Right ventricle myocardium inferior (tissue), 1 donor: ENCODE data around the gene VNN1. TPM values are rescaled to one million over a fixed set of nuclear protein-coding genes. Genes with fewer than 3 reads are reported as not detected.
"Not testable (repeated sequence)": the region's sequence is repeated elsewhere in the genome, so short reads cannot be mapped to it uniquely, and the experiment has no call there.

Source experiments
- ATAC-seq: fragments of 200-7000 bp; cut with Tn5 transposase; one replicate; pipeline ENCODE4 v1.9.1; 2020; ENCODE audit warnings: mild to moderate bottlenecking, moderate library complexity
- DNase-seq: peaks from one replicate; pipeline ENCODE4 v3.0.0; 2021; ENCODE audit errors: missing footprints
- intact Hi-C: fragments of 100-400 bp; cut with DNase I; formaldehyde crosslinking; loops from one replicate; pipeline ENCODE4 v1.11.0; 2022
- total RNA-seq: library from RNA; stranded (reverse); fragmentation: NEBNext Ultra II Directional; extraction: Animal tissue kit (Norgen Biotek cat#: 25700); gene quantifications from one replicate; pipeline ENCODE4 v1.2.1, GENCODE V29; 2021
- donor health status: DM: no; HTN: yes; CAD: no; lungs with severe emphysema.

Gene VNN1
- total RNA-seq, 1 donor from 2014 or later = 2.2 TPM

- intact Hi-C loops = no loop called here
- DNase-seq (no peak), ATAC-seq (no peak)
These were observed 30.3 kb downstream of the VNN1 start for GRCh38 chr6:132683543-132683942.

DNA sequence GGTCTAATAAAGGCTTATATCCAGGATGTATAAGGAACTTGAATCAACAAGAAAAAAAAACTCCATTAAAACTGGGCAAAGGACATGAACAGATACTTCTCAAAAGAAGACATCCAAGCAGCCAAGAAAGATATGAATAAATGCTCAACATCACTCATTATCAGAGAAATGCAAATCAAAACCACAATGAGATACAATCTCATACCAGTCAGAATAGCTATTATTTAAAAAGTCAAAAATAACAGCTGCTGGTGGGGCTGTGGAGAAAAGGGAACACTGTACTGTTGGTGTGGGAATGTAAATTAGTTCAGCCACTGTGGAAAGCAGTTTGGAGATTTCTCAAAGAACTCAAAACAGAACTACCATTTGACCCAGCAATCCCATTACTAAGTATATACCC, 34.8 kb downstream of the VNN1 start:
- intact Hi-C loops, ATAC-seq, DNase-seq: not testable (repeated sequence)

- ATAC-seq (no peak), DNase-seq (no peak)
- intact Hi-C loops = no loop called here
These were observed 38.1 kb downstream of the VNN1 start for GRCh38 chr6:132675749-132676148.

- no peak for ATAC-seq
- intact Hi-C loops = no loop called here
- DNase-seq = no peak
These were observed 38.9 kb downstream of the VNN1 start for GRCh38 chr6:132675002-132675401.

- intact Hi-C loops = no loop called here
- no peak for ATAC-seq
- no peak for DNase-seq
These were observed 40.3 kb downstream of the VNN1 start for GRCh38 chr6:132673376-132674094.

DNA sequence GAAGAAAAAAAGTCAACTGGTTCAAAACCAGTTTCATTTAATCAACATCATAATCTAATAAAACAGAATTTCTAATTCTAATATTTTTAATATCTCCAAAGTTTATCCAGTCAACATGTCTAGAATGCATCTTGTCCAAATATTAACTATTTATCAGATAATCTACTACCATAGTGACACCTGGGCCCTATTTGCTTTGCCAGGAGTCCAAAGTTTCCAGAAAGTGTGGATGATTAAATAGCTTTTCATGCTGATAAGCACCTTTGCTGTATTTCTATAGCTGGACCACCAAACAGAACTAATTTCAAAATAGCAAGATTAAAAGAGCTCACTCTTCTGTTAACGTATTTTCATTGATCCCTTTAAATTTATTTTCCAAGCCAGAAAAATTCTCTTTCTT, 42.6 kb downstream of the VNN1 start:
- no peak for DNase-seq
- no peak for ATAC-seq
- intact Hi-C loops = no loop called here

DNA sequence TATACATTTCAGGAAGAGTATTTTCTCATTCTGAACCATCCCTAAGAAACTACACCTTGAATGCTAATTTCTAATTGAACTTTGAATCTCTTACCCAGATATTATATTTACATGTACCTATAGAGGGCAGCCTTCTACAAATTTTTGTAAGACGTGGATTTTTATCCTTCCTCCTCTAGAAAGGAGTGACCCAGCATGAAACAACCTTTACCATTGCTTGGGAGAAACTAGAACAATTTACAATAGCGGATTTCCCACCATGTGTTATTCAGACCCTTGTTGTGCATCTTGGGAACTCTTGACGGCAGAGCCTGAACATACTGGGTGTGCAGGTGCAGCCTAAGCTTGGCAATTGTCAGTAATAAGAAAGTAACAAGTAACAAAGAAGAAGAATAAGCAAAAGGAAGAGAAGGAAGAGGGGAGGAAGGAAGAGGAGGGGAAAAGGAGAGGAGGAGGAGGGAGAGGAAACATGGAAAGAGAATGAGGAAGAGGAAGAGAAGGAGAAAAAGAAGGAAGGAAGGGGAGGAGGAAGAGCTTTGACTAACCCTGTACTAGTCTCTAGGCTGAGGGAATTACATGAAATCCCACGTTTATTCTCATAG, 44.1 kb downstream of the VNN1 start:
- intact Hi-C loops = loop anchor here (5.0 kb wide), 1 partner anchor 93 kb away; no protein-coding TSS in a partner anchor
- no peak for DNase-seq
- peak; percentile 39 for ATAC-seq

GRCh38 chr6:132666118-132666517, 47.7 kb downstream of the VNN1 start:
- intact Hi-C loops = loop anchor here (5.0 kb wide), 1 partner anchor 96 kb away; no protein-coding TSS in a partner anchor
- DNase-seq = no peak
- ATAC-seq = no peak

- intact Hi-C loops = loop anchor here (5.0 kb wide), 1 partner anchor 98 kb away; no protein-coding TSS in a partner anchor
- no peak for ATAC-seq
- no peak for DNase-seq
These were observed 49.4 kb downstream of the VNN1 start for GRCh38 chr6:132664309-132665034.

GRCh38 chr6:132663661-132664060, 50.2 kb downstream of the VNN1 start:
- intact Hi-C loops = no loop called here
- no peak for ATAC-seq
- no peak for DNase-seq

- DNase-seq (no peak), ATAC-seq (no peak)
- intact Hi-C loops = no loop called here
These were observed 51.9 kb downstream of the VNN1 start for GRCh38 chr6:132661906-132662305.

- DNase-seq (no peak), ATAC-seq (no peak)
- intact Hi-C loops = no loop called here
These were observed 54.8 kb downstream of the VNN1 start, which contains the start of gene TAAR1 for GRCh38 chr6:132659082-132659481. TSS of gene TAAR1 (minus strand) at chr6:132659182. CDS start at chr6:132646003, 13,179 bp downstream.

DNA sequence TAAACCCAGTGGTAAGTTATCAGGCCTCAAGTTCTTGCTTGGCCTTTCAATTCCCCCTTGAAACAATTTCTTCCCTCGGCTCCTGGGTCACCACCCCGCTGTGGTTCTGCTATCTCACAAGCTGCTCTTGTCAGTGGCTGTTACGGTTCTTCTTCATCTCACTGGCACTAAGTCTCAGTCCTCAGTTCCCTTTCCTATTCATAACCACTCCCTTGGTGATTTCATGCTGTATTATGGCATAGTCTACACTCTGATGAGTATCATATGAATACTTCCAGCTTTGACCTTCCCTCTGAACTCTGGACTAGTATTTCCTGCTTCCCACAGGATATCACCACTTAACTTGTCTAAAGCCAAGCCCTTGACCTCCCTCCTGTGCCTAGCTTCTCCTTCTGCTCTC, 62.8 kb downstream of the VNN1 start:
- ATAC-seq (no peak), DNase-seq (no peak)
- intact Hi-C loops = no loop called here

DNA sequence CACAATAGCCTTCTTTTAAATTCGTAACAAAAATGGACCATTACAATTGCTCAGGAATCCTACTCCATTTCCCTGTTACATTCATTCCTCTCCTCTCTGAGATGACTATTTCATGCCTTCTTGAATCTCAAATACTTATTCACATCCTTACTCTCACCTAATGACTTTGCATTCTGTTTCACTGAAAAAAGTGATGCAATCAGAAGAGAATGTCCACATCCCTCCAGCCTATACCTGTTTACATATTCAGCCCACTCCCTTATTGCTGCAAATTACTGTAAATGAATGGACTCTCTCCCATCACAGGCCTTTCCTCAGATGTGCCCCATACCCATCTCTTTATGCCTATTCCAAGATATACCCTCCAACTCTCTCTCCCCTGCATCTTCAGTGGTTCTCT, 63.4 kb downstream of the VNN1 start:
- intact Hi-C loops = no loop called here
- ATAC-seq (no peak), DNase-seq (no peak)

DNA sequence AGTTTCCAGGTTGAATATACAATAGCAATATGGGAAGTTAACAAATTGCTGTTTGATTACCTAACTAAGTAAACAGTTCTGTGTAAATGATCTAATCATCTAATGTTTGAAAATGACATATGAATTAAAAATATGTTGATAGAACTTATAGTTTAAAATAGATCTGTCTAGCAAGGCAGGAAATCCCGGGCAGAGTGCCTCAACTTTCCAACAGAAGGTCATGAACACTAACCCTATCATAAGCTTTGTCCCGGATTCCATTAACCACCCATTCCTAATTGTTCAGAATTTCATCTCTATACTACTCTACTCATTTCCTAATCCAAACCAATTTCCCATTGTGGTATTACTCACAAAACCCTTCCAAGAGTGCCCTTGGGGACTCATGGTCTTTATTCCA, 65.0 kb downstream of the VNN1 start:
- DNase-seq = no peak
- intact Hi-C loops = no loop called here
- ATAC-seq = no peak

DNA sequence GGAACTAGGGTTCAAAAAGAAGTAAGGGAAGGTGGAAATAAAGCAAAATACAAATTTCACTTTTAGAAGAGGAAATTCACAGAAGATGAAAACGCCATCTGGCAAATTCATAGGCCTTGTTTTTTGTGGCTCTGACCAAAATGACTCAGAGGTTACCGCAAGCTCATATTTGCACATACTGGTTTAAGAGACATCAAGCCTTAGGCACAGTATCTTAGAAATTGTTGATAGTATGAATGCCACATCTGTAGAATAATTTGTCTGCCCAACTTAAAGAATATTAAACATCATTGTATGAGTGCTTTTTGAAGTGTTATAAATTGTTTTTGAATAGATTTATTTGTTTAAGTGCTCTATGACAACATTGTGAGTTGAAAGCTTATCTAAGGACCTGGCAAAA, 65.5 kb downstream of the VNN1 start:
- DNase-seq (no peak), ATAC-seq (no peak)
- intact Hi-C loops = no loop called here

GRCh38 chr6:132643547-132643946, 70.3 kb downstream of the VNN1 start:
- DNase-seq (no peak), ATAC-seq (no peak)
- intact Hi-C loops = no loop called here

- DNase-seq, ATAC-seq, intact Hi-C loops: not testable (repeated sequence)
These were observed 76.7 kb downstream of the VNN1 start for GRCh38 chr6:132637135-132637534.

- intact Hi-C loops, DNase-seq, ATAC-seq: not testable (repeated sequence)
These were observed 77.9 kb downstream of the VNN1 start for GRCh38 chr6:132635906-132636305.

GRCh38 chr6:132635288-132635687, 78.6 kb downstream of the VNN1 start:
- DNase-seq, intact Hi-C loops: not testable (repeated sequence)

More at GRCh38 chr6:132635288-132635687, 78.6 kb downstream of the VNN1 start:
- not testable (repeated sequence) for ATAC-seq
